Measurements from ENCODE around the gene VPS4A. TPM values are rescaled to one million over a fixed set of nuclear protein-coding genes. Genes with fewer than 3 reads are reported as not detected.

VPS4A gene
- total RNA-seq, 1 experiment from 2014 or later, result 27.3 TPM

DNA sequence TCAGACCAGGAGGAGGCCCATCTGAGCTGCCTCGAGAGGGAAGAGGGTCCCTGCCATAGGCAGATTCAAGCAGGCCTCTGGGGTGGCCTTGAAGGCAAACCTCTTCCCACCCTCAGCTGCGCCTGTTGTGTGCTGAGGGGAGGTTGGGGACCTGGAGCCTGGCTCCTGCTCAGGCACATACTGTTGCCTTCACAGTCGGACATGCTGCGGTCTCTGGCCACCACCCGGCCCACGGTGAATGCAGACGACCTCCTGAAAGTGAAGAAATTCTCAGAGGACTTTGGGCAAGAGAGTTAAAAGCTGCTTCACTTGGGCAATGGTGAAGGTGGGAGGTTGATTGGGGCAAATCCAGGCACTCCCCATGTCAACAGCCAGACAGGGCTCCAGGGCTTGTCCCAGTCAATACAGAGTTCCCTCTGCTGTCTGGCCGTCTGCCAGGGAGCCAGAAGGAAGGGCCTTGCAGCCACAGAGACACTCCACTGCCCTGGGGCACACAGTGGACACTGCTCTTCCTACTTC lies 12.9 kb downstream of the VPS4A start:
- POLR2A ChIA-PET (ENCODE audit: unreplicated experiment), result no interaction called here
- Histone ChIP-seq H3K9me2 (replicated peaks; ENCODE audit: low read length) (no peaks in the 10 kb centered on the region), H3K27me3 (ENCODE audit: low read length) (no peaks in the 10 kb centered on the region), H3K79me2 (ENCODE audit: low read length) (peaks cover 58% of the 10 kb centered on the region), H3K27ac (ENCODE audit: low read length) (no peak overlapping the region), H3F3A (ENCODE audit: low read length, unreplicated experiment) (no peaks in the 10 kb centered on the region), H4K20me1 (ENCODE audit: low read length) (peaks cover 10% of the 10 kb centered on the region), H3K36me3 (ENCODE audit: low read depth, low read length) (peaks cover 24% of the 10 kb centered on the region), H3K9ac (ENCODE audit: low read length) (no peak overlapping the region), H3K9me3 (ENCODE audit: low read length) (no peaks in the 10 kb centered on the region), H2AFZ (ENCODE audit: low read length) (no peak overlapping the region), H3K4me2 (ENCODE audit: low read length) (no peak overlapping the region), H3K4me1 (ENCODE audit: insufficient read depth, low read length) (peaks cover 21% of the 10 kb centered on the region), H3K4me3 (ENCODE audit: low read length) (no peak overlapping the region)
- DNase-seq, result no peak
- no TSS peak for BruUV-seq (replicated peaks)
- TF ChIP-seq EZH2phosphoT487 (IDR thresholded peaks at IDR 0.05; ENCODE audit: borderline replicate concordance, low read length) (no peak), EZH2 (IDR thresholded peaks at IDR 0.05; ENCODE audit: low read length, unreplicated experiment) (no peak)
- TF ChIP-seq, protein P1, sequence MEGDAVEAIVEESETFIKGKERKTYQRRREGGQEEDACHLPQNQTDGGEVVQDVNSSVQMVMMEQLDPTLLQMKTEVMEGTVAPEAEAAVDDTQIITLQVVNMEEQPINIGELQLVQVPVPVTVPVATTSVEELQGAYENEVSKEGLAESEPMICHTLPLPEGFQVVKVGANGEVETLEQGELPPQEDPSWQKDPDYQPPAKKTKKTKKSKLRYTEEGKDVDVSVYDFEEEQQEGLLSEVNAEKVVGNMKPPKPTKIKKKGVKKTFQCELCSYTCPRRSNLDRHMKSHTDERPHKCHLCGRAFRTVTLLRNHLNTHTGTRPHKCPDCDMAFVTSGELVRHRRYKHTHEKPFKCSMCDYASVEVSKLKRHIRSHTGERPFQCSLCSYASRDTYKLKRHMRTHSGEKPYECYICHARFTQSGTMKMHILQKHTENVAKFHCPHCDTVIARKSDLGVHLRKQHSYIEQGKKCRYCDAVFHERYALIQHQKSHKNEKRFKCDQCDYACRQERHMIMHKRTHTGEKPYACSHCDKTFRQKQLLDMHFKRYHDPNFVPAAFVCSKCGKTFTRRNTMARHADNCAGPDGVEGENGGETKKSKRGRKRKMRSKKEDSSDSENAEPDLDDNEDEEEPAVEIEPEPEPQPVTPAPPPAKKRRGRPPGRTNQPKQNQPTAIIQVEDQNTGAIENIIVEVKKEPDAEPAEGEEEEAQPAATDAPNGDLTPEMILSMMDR (conservative IDR thresholded peaks at IDR 0.05; ENCODE audit: low read depth, low read length), result no peak
- ATAC-seq, result no peak
- intact Hi-C loops (cut with micrococcal nuclease), result no loop called here
- CTCF ChIA-PET, result no interaction called here

DNA sequence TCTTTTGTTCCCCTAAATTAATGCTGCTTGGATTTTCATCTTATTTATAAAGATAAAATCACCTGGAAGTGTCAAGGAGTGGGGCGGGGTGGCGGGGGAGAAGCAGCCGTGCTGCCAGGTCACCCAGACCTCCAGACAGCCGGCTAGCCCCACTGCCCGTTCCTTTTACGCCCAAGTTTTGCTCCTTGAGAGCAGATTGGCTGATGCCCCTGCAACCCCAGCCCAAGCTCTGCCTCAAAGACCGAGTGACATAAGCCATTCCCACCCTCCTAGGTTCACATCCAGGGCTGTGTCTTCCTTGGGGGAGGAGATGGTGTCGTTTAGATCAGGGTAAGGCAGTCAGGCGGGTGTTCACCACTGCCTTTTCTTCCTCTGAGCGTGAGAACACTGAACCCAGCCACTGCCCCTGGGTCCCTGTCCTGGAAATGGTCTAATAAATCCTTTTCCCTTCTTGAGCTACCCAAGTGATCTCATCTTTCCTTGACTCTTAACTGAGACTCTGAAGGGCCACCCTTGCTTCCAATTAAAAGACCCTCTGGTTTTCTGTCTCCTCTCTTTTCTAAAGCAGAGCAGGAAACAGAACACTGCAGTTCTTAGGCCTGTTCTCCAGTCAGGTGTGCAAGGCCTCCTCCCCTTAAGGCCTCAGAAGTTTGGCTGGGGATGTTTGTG lies 13.6 kb downstream of the VPS4A start:
- TSS peak; percentile 39 for BruUV-seq (replicated peaks)
- Histone ChIP-seq H3K4me3 (ENCODE audit: low read length) (no peak overlapping the region), H2AFZ (ENCODE audit: low read length) (no peak overlapping the region), H3K4me1 (ENCODE audit: insufficient read depth, low read length) (peaks cover 21% of the 10 kb centered on the region), H3K9me2 (replicated peaks; ENCODE audit: low read length) (no peaks in the 10 kb centered on the region), H4K20me1 (ENCODE audit: low read length) (peaks cover 10% of the 10 kb centered on the region), H3K9me3 (ENCODE audit: low read length) (no peaks in the 10 kb centered on the region), H3K36me3 (ENCODE audit: low read depth, low read length) (peaks cover 20% of the 10 kb centered on the region), H3K27ac (ENCODE audit: low read length) (no peak overlapping the region), H3K79me2 (ENCODE audit: low read length) (peaks cover 64% of the 10 kb centered on the region), H3K4me2 (ENCODE audit: low read length) (no peak overlapping the region), H3K9ac (ENCODE audit: low read length) (no peak overlapping the region), H3F3A (ENCODE audit: low read length, unreplicated experiment) (no peaks in the 10 kb centered on the region), H3K27me3 (ENCODE audit: low read length) (no peaks in the 10 kb centered on the region)
- ChIA-PET POLR2A (ENCODE audit: unreplicated experiment) (no interaction called here), CTCF (no interaction called here)
- intact Hi-C loops (cut with micrococcal nuclease), result no loop called here
- DNase-seq (no peak), ATAC-seq (no peak)
- TF ChIP-seq, protein P1 (conservative IDR thresholded peaks at IDR 0.05; ENCODE audit: low read depth, low read length), result no peak
- no peak for TF ChIP-seq EZH2phosphoT487 (IDR thresholded peaks at IDR 0.05; ENCODE audit: borderline replicate concordance, low read length)
- no peak for TF ChIP-seq EZH2 (IDR thresholded peaks at IDR 0.05; ENCODE audit: low read length, unreplicated experiment)

DNA sequence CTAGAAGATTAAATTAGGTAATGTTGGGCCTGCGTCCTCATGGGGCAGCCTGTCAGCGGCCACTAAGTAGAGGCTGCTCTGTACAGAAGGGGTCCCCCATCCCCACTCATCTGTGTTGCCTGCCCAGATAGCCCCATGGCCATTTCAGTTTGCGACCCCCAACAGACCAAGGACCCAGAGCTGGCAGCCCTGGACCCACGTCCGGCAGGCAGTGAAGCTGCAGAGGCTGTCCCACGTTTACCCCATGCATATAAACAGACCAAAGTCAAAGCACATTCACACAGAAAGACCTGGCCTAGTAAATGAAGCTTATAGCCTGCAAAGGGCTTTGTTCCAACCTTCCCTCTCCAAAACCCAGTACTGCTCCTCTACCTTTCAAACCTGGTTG lies 14.6 kb downstream of the VPS4A start:
- Histone ChIP-seq H3K4me2 (ENCODE audit: low read length) (peak overlapping the region; percentile 75), H3K27me3 (ENCODE audit: low read length) (no peaks in the 10 kb centered on the region), H3F3A (ENCODE audit: low read length, unreplicated experiment) (no peaks in the 10 kb centered on the region), H4K20me1 (ENCODE audit: low read length) (peaks cover 10% of the 10 kb centered on the region), H3K9ac (ENCODE audit: low read length) (no peak overlapping the region), H2AFZ (ENCODE audit: low read length) (no peak overlapping the region), H3K36me3 (ENCODE audit: low read depth, low read length) (peaks cover 20% of the 10 kb centered on the region), H3K9me3 (ENCODE audit: low read length) (no peaks in the 10 kb centered on the region), H3K79me2 (ENCODE audit: low read length) (peaks cover 68% of the 10 kb centered on the region), H3K27ac (ENCODE audit: low read length) (no peak overlapping the region), H3K4me1 (ENCODE audit: insufficient read depth, low read length) (peaks cover 21% of the 10 kb centered on the region), H3K9me2 (replicated peaks; ENCODE audit: low read length) (no peaks in the 10 kb centered on the region), H3K4me3 (ENCODE audit: low read length) (no peak overlapping the region; the same call in 1 of the 2 replicates)
- ChIA-PET POLR2A (ENCODE audit: unreplicated experiment) (no interaction called here), CTCF (no interaction called here)
- intact Hi-C loops (cut with micrococcal nuclease), result no loop called here
- BruUV-seq (replicated peaks), result no TSS peak
- TF ChIP-seq EZH2 (IDR thresholded peaks at IDR 0.05; ENCODE audit: low read length, unreplicated experiment) (no peak), EZH2phosphoT487 (IDR thresholded peaks at IDR 0.05; ENCODE audit: borderline replicate concordance, low read length) (no peak)
- TF ChIP-seq, protein P1 (conservative IDR thresholded peaks at IDR 0.05; ENCODE audit: low read depth, low read length), result no peak
- ATAC-seq (no peak), DNase-seq (no peak)
